Duodenal mucosa (tissue), 2 donors: ENCODE results near the gene ZNF74.
"Not testable (repeated sequence)": the region's sequence is repeated elsewhere in the genome, so short reads cannot be mapped to it uniquely, and the experiment has no call there.

Experiments used
- H3K27ac ChIP-seq: one replicate; pipeline ENCODE4 v1.7.0; 2013; ENCODE audit warnings: low read depth, low read length
- H3K27me3 ChIP-seq, 2 donors: one replicate each; pipeline ENCODE4 v1.7.0; 2013; ENCODE audit warnings: low read length in 2 of 2, control low read depth in 1 of 2; ENCODE audit not compliant: insufficient read depth in 2 of 2, control insufficient read depth in 1 of 2
- H3K36me3 ChIP-seq, 2 donors: one replicate each; pipeline ENCODE4 v1.7.0; 2013; ENCODE audit warnings: low read length in 2 of 2, control low read depth in 1 of 2; ENCODE audit not compliant: insufficient read depth in 2 of 2, control insufficient read depth in 1 of 2
- H3K4me1 ChIP-seq, 2 donors: one replicate each; pipeline ENCODE4 v1.7.0; 2013; ENCODE audit warnings: low read length in 2 of 2, control low read depth in 1 of 2; ENCODE audit not compliant: insufficient read depth in 2 of 2, control insufficient read depth in 1 of 2
- H3K4me3 ChIP-seq, 2 donors: one replicate each; pipeline ENCODE4 v1.7.0; 2013; ENCODE audit warnings: low read length in 2 of 2, low read depth in 1 of 2
- H3K9ac ChIP-seq, 2 donors: one replicate each; pipeline ENCODE4 v1.7.0; 2013; ENCODE audit warnings: low read length in 2 of 2, low read depth in 1 of 2
- H3K9me3 ChIP-seq, 2 donors: one replicate each; pipeline ENCODE4 v1.7.0; 2013; ENCODE audit warnings: low read length in 2 of 2, control low read depth in 1 of 2; ENCODE audit not compliant: control insufficient read depth in 1 of 2

ZNF74 gene

DNA sequence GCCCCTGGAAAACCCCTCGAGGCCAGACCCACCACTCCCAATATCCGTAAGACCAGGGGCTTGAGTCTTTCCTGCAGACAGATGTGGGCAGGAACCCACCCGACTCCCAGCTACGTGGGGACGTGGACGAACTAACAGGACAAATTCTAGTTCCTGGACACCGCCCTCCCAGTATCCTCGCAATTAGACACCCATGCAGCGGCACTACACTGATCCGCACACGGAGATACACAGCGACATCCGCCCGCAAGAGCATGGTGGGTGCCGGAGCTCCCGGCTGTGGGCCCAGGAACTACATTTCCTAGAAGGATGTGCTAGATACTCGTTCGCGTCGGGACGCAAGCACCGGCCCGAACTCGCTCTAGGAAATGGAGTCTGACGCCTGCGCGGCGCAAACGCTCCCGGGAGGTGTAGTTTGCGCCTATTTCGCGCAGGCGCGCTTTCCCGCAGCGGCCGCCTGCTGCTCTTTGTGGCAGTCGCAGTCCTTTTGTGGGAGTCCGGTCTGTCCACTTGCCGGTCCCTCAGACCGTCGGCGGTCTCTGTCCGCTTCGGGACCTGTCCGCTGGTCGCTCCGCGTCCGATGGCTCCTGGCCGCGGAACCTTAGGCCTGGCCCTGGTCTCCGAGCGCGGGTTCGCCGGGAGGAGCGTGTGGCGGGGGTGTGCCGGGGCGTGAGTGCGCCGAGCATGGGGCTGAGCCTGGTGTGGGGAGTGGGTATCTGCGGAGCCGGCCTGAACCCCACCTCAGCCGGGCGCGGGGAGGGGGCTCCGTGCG, at the start of gene ZNF74:
Gene ZNF74 (plus strand): TSS at position 447 of the 772 bp plus-strand sequence. CDS start 478 bp downstream, outside the sequence.
- peaks cover 6 to 24% of the 10 kb centered on the region in 2 donors for H3K4me1 ChIP-seq
- H3K9ac ChIP-seq, result peak within 1 kb of the TSS; percentile 68 to 85
- peak within 1 kb of the TSS; percentile 84 to 85 for H3K4me3 ChIP-seq
- no peaks in the 10 kb centered on the region for H3K9me3 ChIP-seq
- no peak within 1 kb of the TSS for H3K27ac ChIP-seq
- no peaks in the 10 kb centered on the region for H3K36me3 ChIP-seq
- no peaks in the 10 kb centered on the region for H3K27me3 ChIP-seq

DNA sequence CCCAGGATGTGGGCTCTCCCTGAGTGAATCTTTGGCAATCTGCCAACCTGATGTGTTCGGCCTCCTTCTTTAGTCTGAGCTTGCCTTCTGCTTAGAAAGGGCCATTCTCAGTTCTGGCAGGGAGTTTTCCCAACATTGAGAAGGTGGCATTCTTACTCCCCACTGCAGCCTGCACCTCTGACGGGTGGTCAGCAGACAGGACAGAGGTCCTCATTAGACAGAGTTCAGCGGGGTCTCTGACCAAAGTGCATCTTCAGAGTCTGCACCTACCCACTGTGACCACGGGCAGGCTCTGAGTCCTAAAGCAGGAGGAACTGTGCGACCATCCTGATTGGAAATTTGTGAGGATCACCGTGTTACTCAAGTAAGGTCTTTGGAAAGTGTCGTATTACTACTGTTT, 47.4 kb upstream of the ZNF74 start:
- H3K27me3 ChIP-seq, H3K36me3 ChIP-seq, H3K4me1 ChIP-seq, H3K27ac ChIP-seq, H3K9ac ChIP-seq, H3K4me3 ChIP-seq, H3K9me3 ChIP-seq: not testable (repeated sequence)

DNA sequence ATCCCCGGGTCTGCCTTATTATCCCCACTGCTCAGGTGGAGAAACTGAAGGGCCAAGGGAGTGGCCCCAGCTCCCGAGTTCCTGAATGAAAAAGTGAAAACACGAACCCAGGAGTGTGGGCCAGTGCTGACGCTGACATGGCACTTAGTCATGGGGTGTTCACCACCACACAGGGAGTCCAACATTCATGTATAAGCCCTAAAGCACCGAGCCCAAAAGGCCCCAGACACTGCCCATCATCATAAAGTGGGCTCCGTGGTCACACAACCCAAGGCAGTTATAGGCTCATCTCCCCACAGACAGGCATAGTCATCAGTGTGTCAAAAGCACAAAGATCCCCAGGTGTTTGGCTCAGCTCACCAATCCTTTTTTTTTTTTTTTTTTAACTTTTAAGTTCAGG, 41.4 kb upstream of the ZNF74 start:
- H3K4me3 ChIP-seq, H3K36me3 ChIP-seq, H3K9ac ChIP-seq, H3K27ac ChIP-seq, H3K4me1 ChIP-seq, H3K27me3 ChIP-seq, H3K9me3 ChIP-seq: not testable (repeated sequence)

DNA sequence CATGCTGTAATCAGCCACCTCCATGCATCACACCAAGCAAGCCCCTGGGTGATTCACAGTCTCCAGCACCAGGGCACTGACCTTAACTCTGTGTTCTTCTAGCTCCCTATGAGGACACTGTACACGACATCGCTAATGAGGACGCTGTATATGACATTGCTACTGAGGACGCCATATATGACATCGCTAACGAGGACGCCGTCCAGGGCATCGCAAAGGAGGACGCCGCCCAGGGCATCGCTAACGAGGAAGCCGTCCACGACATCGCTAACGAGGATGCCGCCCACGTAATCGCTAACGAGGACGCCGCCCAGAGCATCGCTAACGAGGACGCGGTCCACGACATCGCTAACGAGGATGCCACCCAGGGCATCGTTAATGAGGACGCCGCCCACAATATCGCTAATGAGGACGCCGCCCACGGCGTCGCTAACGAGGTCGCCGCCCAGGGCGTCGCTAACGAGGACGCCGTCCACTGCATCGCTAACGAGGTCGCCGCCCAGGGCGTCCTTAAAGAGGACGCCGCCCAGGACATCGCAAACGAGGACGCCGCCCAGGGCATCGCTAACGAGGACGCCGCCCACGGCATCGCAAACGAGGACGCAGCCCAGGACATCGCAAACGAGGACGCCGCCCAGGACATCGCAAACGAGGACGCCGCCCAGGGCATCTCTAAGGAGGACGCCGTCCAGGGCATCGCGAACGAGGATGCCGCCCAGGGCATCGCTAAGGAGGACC, 39.5 kb upstream of the ZNF74 start:
- Histone ChIP-seq H3K27ac (no peak overlapping the region), H3K36me3 (no peaks in the 10 kb centered on the region), H3K4me3 (no peak overlapping the region), H3K9me3 (no peaks in the 10 kb centered on the region), H3K9ac (no peak overlapping the region), H3K27me3 (no peaks in the 10 kb centered on the region), H3K4me1 (no peaks in the 10 kb centered on the region)

DNA sequence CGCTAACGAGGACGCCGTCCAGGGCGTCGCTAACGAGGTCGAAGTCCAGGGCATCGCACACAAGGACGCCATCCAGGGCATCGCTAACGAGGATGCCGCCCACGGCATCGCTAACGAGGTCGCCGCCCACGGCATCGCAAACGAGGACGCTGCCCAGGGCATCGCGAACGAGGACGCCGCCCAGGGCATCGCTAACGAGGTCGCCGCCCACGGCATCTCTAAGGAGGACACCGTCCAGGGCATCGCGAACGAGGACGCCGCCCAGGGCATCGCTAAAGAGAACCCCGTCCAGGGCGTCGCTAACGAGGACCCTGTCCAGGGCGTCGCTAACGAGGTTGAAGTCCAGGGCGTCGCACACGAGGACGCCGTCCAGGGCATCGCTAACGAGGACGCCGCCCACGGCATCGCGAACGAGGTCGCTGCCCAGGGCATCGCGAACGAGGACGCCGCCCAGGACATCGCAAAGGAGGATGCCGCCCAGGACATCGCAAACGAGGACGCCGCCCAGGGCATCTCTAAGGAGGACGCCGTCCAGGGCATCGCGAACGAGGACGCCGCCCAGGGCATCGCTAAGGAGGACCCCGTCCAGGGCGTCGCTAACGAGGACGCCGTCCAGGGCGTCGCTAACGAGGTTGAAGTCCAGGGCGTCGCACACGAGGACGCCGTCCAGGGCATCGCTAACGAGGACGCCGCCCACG, 37.9 kb upstream of the ZNF74 start:
- H3K27ac ChIP-seq, H3K4me1 ChIP-seq, H3K9me3 ChIP-seq, H3K36me3 ChIP-seq, H3K27me3 ChIP-seq, H3K4me3 ChIP-seq, H3K9ac ChIP-seq: not testable (repeated sequence)

DNA sequence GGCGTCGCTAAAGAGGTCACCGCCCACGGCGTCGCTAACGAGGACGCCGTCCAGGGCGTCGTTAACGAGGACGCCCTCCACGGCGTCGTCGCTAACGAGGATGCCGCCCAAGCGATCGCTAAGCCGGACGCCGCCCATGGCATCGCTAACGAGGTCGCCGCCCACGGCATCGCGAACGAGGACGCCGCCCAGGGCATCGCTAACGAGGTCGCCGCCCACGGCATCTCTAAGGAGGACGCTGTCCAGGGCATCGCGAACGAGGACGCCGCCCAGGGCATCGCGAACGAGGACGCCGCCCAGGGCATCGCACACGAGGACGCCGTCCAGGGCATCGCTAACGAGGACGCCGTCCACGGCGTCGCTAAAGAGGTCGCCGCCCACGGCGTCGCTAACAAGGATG, 37.0 kb upstream of the ZNF74 start:
- H3K4me1 ChIP-seq, H3K9ac ChIP-seq, H3K4me3 ChIP-seq, H3K9me3 ChIP-seq, H3K36me3 ChIP-seq, H3K27me3 ChIP-seq, H3K27ac ChIP-seq: not testable (repeated sequence)

DNA sequence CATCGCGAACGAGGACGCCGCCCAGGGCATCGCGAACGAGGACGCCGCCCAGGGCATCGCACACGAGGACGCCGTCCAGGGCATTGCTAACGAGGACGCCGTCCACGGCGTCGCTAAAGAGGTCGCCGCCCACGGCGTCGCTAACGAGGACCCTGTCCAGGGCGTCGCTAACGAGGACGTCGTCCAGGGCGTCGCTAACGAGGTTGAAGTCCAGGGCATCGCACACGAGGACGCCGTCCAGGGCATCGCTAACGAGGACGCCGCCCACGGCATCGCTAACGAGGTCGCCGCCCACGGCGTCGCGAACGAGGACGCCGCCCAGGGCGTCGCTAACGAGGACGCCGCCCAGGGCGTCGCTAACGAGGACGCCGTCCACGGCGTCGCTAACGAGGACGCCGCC, 36.0 kb upstream of the ZNF74 start:
- not testable (repeated sequence) for H3K36me3 ChIP-seq, H3K9me3 ChIP-seq, H3K4me1 ChIP-seq, H3K9ac ChIP-seq, H3K4me3 ChIP-seq, H3K27ac ChIP-seq, H3K27me3 ChIP-seq

DNA sequence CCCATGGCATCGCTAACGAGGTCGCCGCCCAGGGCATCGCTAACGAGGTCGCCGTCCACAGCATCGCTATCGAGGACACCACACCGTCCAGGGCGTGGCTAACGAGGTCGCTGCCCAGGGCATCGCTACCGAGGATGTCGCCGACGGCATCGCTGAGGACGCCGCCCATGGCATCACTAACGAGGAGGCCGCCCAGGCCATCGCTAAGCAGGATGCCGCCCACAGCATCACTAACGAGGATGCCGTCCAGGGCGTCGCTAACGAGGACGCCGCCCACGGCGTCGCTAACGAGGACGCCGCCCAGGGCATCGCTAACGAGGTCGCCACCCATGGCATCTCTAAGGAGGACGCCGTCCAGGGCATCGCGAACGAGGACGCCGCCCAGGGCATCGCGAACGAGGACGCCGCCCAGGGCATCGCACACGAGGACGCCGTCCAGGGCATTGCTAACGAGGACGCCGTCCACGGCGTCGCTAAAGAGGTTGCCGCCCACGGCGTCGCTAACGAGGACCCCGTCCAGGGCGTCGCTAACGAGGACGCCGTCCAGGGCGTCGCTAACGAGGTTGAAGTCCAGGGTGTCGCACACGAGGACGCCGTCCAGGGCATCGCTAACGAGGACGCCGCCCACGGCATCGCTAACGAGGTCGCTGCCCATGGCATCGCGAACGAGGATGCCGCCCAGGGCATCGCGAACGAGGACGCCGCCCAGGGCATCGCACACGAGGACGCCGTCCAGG, 35.3 kb upstream of the ZNF74 start:
- H3K36me3 ChIP-seq, H3K4me3 ChIP-seq, H3K27ac ChIP-seq, H3K9me3 ChIP-seq, H3K9ac ChIP-seq, H3K27me3 ChIP-seq, H3K4me1 ChIP-seq: not testable (repeated sequence)

DNA sequence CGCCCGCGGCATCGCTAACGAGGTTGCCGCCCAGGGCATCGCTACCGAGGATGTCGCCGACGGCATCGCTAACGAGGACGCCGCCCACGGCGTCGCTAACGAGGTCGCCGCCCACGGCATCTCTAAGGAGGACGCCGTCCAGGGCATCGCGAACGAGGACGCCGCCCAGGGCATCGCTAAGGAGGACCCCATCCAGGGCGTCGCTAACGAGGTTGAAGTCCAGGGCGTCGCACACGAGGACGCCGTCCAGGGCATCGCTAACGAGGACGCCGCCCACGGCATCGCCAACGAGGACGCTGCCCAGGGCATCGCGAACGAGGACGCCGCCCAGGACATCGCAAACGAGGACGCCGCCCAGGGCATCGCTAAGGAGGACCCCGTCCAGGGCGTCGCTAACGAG, 33.7 kb upstream of the ZNF74 start:
- H3K27ac ChIP-seq, H3K9ac ChIP-seq, H3K27me3 ChIP-seq, H3K36me3 ChIP-seq, H3K4me1 ChIP-seq, H3K9me3 ChIP-seq, H3K4me3 ChIP-seq: not testable (repeated sequence)
